Activated B cell treated with CpG ODN at 0.5 μM for 24 hours (primary cell): ENCODE data around the gene GALNT10. TPM values are rescaled to one million over a fixed set of nuclear protein-coding genes. Genes with fewer than 3 reads are reported as not detected.

Source experiments
- ATAC-seq: fragments of 200-7000 bp; cut with Tn5 transposase; one replicate; pipeline ENCODE4 v1.10.0; 2021; ENCODE audit warnings: low read depth, mild to moderate bottlenecking, moderate library complexity
- CTCF ChIA-PET: fragments of 350-600 bp; sonication (Branson Sonifier 250); formaldehyde crosslinking; loops from one replicate; lab custom pipeline; 2021; ENCODE audit warnings: antibody characterized with exemption; lab: Charles Lee
- POLR2A ChIA-PET: fragments of 350-600 bp; sonication (Branson Sonifier 250); formaldehyde crosslinking; loops from one replicate; lab custom pipeline; 2021; ENCODE audit warnings: antibody characterized with exemption; lab: Charles Lee
- DNase-seq: peaks from one replicate; pipeline ENCODE4 v3.0.0; 2022
- H3K27ac Mint-ChIP-seq: one replicate; pipeline ENCODE4 v1.8.0; 2020; ENCODE audit warnings: mixed read lengths
- H3K27me3 Mint-ChIP-seq: one replicate; pipeline ENCODE4 v1.8.0; 2021; ENCODE audit warnings: mixed read lengths
- H3K36me3 Mint-ChIP-seq: one replicate; pipeline ENCODE4 v1.8.0; 2021; ENCODE audit warnings: low read depth, mixed read lengths
- H3K4me1 Mint-ChIP-seq: one replicate; pipeline ENCODE4 v1.8.0; 2021; ENCODE audit warnings: mixed read lengths
- H3K4me3 Mint-ChIP-seq: one replicate; pipeline ENCODE4 v1.8.0; 2020; ENCODE audit warnings: mild to moderate bottlenecking, mixed read lengths
- H3K9me3 Mint-ChIP-seq: one replicate; pipeline ENCODE4 v1.8.0; 2020; ENCODE audit warnings: mixed read lengths
- CTCF ChIP-seq: fragments of 200-600 bp; IDR thresholded peaks from one replicate; pipeline ENCODE4 v1.8.0; 2022; ENCODE audit warnings: antibody characterized with exemption, mild to moderate bottlenecking
- intact Hi-C: fragments of 100-400 bp; cut with micrococcal nuclease; formaldehyde crosslinking; loops from one replicate; pipeline ENCODE4 v1.15.1; 2024
- total RNA-seq: library from RNA; stranded (reverse); gene quantifications from 2 replicates; pipeline ENCODE4 v1.2.3, GENCODE V29; 2022

The GALNT10 gene
- total RNA-seq, 1 donor from 2014 or later, result 41.5 TPM

- no peak for TF ChIP-seq CTCF
- ATAC-seq, result no peak
- DNase-seq, result no peak
- H3K4me1 Mint-ChIP-seq, result peaks cover 35% of the 10 kb centered on the region
- POLR2A ChIA-PET, result no interaction called here
- intact Hi-C loops, result no loop called here
- CTCF ChIA-PET, result interaction anchor here (0.9 kb wide), 1 partner anchor 174 kb away, joined by 3 read pairs; no protein-coding TSS in a partner anchor
- peaks cover 19% of the 10 kb centered on the region for H3K36me3 Mint-ChIP-seq
- no peak overlapping the region for H3K27ac Mint-ChIP-seq
- H3K27me3 Mint-ChIP-seq, result no peaks in the 10 kb centered on the region
- no peak overlapping the region for H3K4me3 Mint-ChIP-seq
- H3K9me3 Mint-ChIP-seq, result peaks cover 6% of the 10 kb centered on the region
These were observed 40.0 kb downstream of the GALNT10 start for GRCh38 chr5:154230526-154230925.

- no peak overlapping the region for H3K27ac Mint-ChIP-seq
- CTCF ChIA-PET, result interaction anchor here (0.6 kb wide), 1 partner anchor 10 kb away, joined by 4 read pairs; no protein-coding TSS in a partner anchor
- TF ChIP-seq CTCF, result no peak
- ATAC-seq, result no peak
- no peaks in the 10 kb centered on the region for H3K27me3 Mint-ChIP-seq
- no peaks in the 10 kb centered on the region for H3K9me3 Mint-ChIP-seq
- no peak overlapping the region for H3K4me3 Mint-ChIP-seq
- peaks cover 5% of the 10 kb centered on the region for H3K36me3 Mint-ChIP-seq
- POLR2A ChIA-PET, result no interaction called here
- intact Hi-C loops, result no loop called here
- peaks cover 46% of the 10 kb centered on the region for H3K4me1 Mint-ChIP-seq
- no peak for DNase-seq
These were observed 44.0 kb downstream of the GALNT10 start for GRCh38 chr5:154234551-154234950.

GRCh38 chr5:154236011-154236410 lies 45.5 kb downstream of the GALNT10 start:
- no peak overlapping the region for H3K27ac Mint-ChIP-seq
- TF ChIP-seq CTCF, result no peak
- DNase-seq (no peak), ATAC-seq (no peak)
- no peak overlapping the region for H3K4me3 Mint-ChIP-seq
- H3K36me3 Mint-ChIP-seq, result peaks cover under 1% of the 10 kb centered on the region
- H3K27me3 Mint-ChIP-seq, result no peaks in the 10 kb centered on the region
- intact Hi-C loops, result loop anchor here (5.0 kb wide), 1 partner anchor 164 kb away; no protein-coding TSS in a partner anchor
- POLR2A ChIA-PET, result interaction anchor here (1.0 to 5.6 kb wide), 2 partner anchors 45 to 198 kb away, joined by 6 to 36 read pairs; partner anchors contain the start of genes FAM114A2, GALNT10 and MFAP3
- peaks cover 50% of the 10 kb centered on the region for H3K4me1 Mint-ChIP-seq
- H3K9me3 Mint-ChIP-seq, result no peaks in the 10 kb centered on the region
- CTCF ChIA-PET, result interaction anchor here (0.7 to 1.3 kb wide), 2 partner anchors 43 to 46 kb away, joined by 3 read pairs; partner anchors contain the start of gene GALNT10

GRCh38 chr5:154236536-154237375 lies 46.2 kb downstream of the GALNT10 start:
- Mint-ChIP-seq H3K4me3 (no peak overlapping the region), H3K4me1 (peaks cover 50% of the 10 kb centered on the region), H3K36me3 (no peaks in the 10 kb centered on the region), H3K9me3 (no peaks in the 10 kb centered on the region), H3K27ac (peak overlapping the region; percentile 30), H3K27me3 (no peaks in the 10 kb centered on the region)
- DNase-seq (no peak), ATAC-seq (no peak)
- ChIA-PET POLR2A (interaction anchor here (1.0 to 5.6 kb wide), 2 partner anchors 46 to 198 kb away, joined by 6 to 36 read pairs; partner anchors contain the start of genes FAM114A2, GALNT10 and MFAP3), CTCF (interaction anchor here (0.7 to 1.3 kb wide), 3 partner anchors 44 to 164 kb away, joined by 3 to 6 read pairs (median 3); partner anchors contain the start of gene GALNT10)
- intact Hi-C loops, result loop anchor here (5.0 kb wide), 1 partner anchor 164 kb away; no protein-coding TSS in a partner anchor
- no peak for TF ChIP-seq CTCF

- ATAC-seq (no peak), DNase-seq (no peak)
- intact Hi-C loops, result loop anchor here (5.0 kb wide), 1 partner anchor 165 kb away; no protein-coding TSS in a partner anchor
- Mint-ChIP-seq H3K4me3 (no peak overlapping the region), H3K27me3 (no peaks in the 10 kb centered on the region), H3K9me3 (no peaks in the 10 kb centered on the region), H3K27ac (peak overlapping the region; percentile 47), H3K4me1 (peaks cover 51% of the 10 kb centered on the region), H3K36me3 (no peaks in the 10 kb centered on the region)
- ChIA-PET CTCF (interaction anchor here (1.2 kb wide), 1 partner anchor 165 kb away, joined by 6 read pairs; no protein-coding TSS in a partner anchor), POLR2A (interaction anchor here (0.5 to 5.6 kb wide), 3 partner anchors 17 to 47 kb away, joined by 3 to 36 read pairs (median 9); partner anchors contain the start of gene GALNT10)
- no peak for TF ChIP-seq CTCF
These were observed 46.8 kb downstream of the GALNT10 start for GRCh38 chr5:154237376-154237743.
